Urinary bladder (tissue), 4 donors: Measurements from ENCODE around the gene ARHGAP8. TPM values are rescaled to one million over a fixed set of nuclear protein-coding genes. Genes with fewer than 3 reads are reported as not detected.

Experiments used
- DNase-seq: peaks from one replicate; pipeline ENCODE4 v3.0.0-alpha.2; 2015; ENCODE audit errors: extremely low spot score
- H3K27ac ChIP-seq: one replicate; pipeline ENCODE4 v1.5.1; 2013; ENCODE audit warnings: low read depth, mild to moderate bottlenecking, moderate library complexity
- H3K36me3 ChIP-seq: one replicate; pipeline ENCODE4 v1.6.1; 2013; ENCODE audit warnings: mild to moderate bottlenecking, moderate library complexity; ENCODE audit not compliant: insufficient read depth
- H3K4me1 ChIP-seq: one replicate; pipeline ENCODE4 v1.6.1; 2013; ENCODE audit warnings: mild to moderate bottlenecking, moderate library complexity; ENCODE audit not compliant: insufficient read depth
- H3K4me3 ChIP-seq: one replicate; pipeline ENCODE4 v1.5.1; 2013; ENCODE audit warnings: low read depth, low read length
- WGBS: extraction: QIAGEN DNeasy Blood & Tissue Kit; methylation state at CpG from one replicate; pipeline ENCODE4 v1.1.7; 2013; 5-methylcytosine and 5-hydroxymethylcytosine counted together
- polyA plus RNA-seq: library from polyadenylated mRNA; stranded (reverse); fragments of 200-250 nt; gene quantifications from one replicate; pipeline ENCODE4 v1.2.3, GENCODE V29; 2013
- total RNA-seq: library from RNA; depleted of rRNA; stranded (reverse); fragments of >200 nt; gene quantifications from one replicate; pipeline ENCODE4 v1.2.3, GENCODE V29; 2014
- donor health status: healthy with polysubstance abuse.
- donor health status: healthy.

ARHGAP8 gene
- total RNA-seq = 2.4 TPM
- 1.6 TPM for polyA plus RNA-seq

DNA sequence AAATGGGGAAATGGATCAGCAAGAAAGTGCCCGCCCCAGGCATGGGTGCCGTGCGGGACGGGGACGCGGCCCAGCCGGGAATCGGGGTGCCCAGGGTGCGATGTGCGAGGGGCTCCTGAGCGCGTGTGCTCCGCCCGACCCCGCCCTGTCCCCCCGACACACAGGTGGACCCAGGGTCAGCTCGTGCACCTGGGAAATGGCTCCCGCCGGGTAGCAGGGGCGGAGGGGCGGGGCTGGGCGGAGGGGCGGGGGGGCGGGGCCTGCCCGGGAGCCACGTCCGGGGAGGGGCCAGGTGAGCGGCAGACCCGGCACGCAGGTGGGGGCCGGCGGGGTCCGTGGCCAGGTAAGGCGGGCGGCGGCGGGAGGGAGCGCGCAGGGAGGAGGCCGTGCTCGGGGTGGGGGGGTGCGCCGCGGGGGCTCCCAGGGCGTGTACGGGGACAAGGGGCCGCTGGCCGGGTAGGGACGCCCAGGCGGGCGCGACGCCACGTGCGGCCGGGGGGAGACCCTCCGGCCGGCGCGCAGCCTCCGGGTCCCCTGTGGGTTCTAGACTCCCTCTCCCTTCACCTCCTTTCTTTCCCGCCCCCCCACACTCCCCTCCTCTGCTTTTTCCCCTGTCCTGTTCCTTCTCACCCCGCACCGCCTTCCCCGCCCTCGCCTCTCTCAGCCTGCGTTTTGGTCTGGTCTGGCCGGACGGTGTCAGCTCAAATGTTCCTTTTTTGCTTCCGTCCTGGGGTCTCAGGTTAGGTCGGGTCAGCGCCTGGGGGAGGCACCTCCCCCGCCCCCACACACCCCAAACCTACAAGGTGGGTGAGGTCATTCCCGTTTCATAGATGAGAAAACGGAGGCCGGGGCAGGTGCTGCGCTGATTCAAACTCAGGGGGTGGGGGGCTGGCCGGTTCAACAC, at the start of gene ARHGAP8:
Gene ARHGAP8, plus strand, starts transcription at position 291 of the 904 bp plus-strand sequence. CDS start 33,953 bp downstream, outside the sequence.
- no peak for DNase-seq
- H3K27ac ChIP-seq = no peak within 1 kb of the TSS
- WGBS = 9% methylated on average over 76 of the region's 78 CpGs
- H3K4me3 ChIP-seq = peak within 1 kb of the TSS; percentile 37
- no peaks in the 10 kb centered on the region for H3K4me1 ChIP-seq
- H3K36me3 ChIP-seq = no peaks in the 10 kb centered on the region

DNA sequence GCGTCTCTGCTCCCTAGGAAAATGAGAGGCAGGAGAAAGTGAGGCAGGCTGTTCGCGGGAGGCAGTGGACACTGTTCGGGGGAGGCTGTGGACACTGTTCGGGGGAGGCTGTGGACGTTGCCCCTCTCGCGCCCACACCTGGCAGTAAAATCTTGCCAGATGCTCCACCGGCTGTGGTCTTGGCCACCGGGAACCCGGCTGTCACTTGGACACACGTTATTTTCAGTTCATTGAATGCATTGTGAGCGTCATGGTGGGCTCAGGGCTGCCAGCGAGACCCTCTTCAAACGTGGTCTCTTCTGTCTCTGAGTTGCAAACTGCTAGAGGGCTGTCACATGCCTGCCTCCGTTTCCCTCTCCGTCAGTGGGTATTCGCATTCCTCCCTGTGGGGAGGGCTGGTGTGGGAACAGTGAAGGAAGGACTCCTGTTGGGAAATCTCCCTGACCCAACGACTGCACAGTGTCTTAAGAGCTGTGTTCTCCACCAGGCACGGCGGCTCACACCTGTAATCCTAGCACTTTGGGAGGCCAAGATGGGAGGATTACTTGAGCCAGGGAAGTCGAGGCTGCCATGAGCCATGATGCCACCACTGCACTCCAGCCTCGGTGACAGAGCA, 49.0 kb upstream of the ARHGAP8 start:
- WGBS = 53% methylated on average over 23 of the region's 23 CpGs
- no peak for DNase-seq
- H3K36me3 ChIP-seq = no peaks in the 10 kb centered on the region
- H3K27ac ChIP-seq = no peak overlapping the region
- no peaks in the 10 kb centered on the region for H3K4me1 ChIP-seq
- peak overlapping the region; percentile 68 for H3K4me3 ChIP-seq

- no peaks in the 10 kb centered on the region for H3K36me3 ChIP-seq
- WGBS = 95% methylated on average over 16 of the region's 16 CpGs
- no peak for DNase-seq
- H3K4me1 ChIP-seq = no peaks in the 10 kb centered on the region
- H3K27ac ChIP-seq = no peak overlapping the region
- no peak overlapping the region for H3K4me3 ChIP-seq
These were observed 48.0 kb upstream of the ARHGAP8 start for GRCh38 chr22:44704159-44705021.

GRCh38 chr22:44705022-44705297, 47.4 kb upstream of the ARHGAP8 start:
- DNase-seq = no peak
- H3K4me3 ChIP-seq = no peak overlapping the region
- no peak overlapping the region for H3K27ac ChIP-seq
- no peaks in the 10 kb centered on the region for H3K4me1 ChIP-seq
- no peaks in the 10 kb centered on the region for H3K36me3 ChIP-seq
- 94% methylated on average over 4 of the region's 4 CpGs for WGBS

DNA sequence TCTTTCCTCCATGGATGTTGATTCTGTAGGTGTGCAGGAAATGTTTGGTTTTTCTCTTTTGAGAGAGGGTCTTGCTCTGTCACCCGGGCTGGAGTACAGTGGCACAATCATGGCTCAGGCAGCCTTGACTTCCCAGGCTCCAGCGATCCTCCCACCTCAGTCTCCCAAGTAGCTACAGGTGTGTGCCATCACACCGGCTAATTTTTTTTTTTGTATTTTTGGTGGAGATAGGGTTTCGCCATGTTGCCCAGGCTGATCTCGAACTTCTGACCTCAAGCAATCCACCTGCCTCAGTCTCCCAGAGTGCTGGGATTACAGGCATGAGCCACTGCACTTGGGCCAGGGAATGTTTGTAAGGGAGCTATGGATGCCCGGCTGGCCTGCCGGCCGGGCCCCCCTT, 45.9 kb upstream of the ARHGAP8 start:
- H3K36me3 ChIP-seq = no peaks in the 10 kb centered on the region
- H3K4me3 ChIP-seq = no peak overlapping the region
- 78% methylated on average over 8 of the region's 8 CpGs for WGBS
- no peaks in the 10 kb centered on the region for H3K4me1 ChIP-seq
- no peak for DNase-seq
- H3K27ac ChIP-seq = no peak overlapping the region

DNA sequence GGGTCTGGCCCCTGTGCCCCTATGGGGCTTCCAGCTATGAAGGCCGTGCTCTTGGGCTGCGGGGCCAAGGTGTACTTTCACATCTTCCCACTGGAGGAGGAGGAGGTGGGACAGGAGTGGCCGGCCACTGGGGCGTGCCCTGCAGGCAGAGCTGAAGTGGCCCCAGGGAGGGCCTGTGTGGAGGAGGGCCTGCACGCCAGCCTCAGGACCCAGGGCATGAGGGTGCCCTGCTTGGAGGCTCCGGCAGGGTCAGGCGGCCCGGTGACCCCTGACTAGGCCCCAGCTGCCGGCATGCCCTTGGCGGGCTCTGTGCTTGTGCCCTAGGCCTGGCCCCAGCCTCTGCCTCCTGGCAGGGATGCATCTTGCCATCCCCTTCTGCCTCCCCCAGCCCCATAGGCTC, 45.2 kb upstream of the ARHGAP8 start:
- DNase-seq = no peak
- WGBS = 93% methylated on average over 10 of the region's 10 CpGs
- Histone ChIP-seq H3K4me3 (no peak overlapping the region), H3K36me3 (no peaks in the 10 kb centered on the region), H3K4me1 (no peaks in the 10 kb centered on the region), H3K27ac (no peak overlapping the region)

DNA sequence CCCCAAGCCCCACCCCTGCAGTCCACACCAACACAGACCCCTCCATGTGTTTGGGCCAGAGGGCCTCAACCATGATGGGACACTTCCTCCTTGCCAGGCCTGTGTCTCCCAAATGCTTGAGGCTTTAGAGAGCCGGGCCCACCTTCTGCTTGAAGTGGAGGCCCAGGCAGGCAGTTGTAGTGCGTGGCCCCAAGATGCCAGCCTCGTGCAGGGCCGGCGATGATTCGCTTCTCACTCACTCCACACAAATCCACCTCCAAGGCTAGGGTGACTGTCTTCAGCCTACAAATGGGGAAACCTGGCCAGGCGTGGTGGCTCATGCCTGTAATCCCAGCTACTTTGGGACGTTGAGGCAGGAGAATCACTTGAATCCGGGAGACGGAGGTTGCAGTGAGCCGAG, 44.6 kb upstream of the ARHGAP8 start:
- H3K4me3 ChIP-seq = no peak overlapping the region
- DNase-seq = no peak
- WGBS = 93% methylated on average over 11 of the region's 11 CpGs
- no peak overlapping the region for H3K27ac ChIP-seq
- H3K36me3 ChIP-seq = no peaks in the 10 kb centered on the region
- H3K4me1 ChIP-seq = no peaks in the 10 kb centered on the region

DNA sequence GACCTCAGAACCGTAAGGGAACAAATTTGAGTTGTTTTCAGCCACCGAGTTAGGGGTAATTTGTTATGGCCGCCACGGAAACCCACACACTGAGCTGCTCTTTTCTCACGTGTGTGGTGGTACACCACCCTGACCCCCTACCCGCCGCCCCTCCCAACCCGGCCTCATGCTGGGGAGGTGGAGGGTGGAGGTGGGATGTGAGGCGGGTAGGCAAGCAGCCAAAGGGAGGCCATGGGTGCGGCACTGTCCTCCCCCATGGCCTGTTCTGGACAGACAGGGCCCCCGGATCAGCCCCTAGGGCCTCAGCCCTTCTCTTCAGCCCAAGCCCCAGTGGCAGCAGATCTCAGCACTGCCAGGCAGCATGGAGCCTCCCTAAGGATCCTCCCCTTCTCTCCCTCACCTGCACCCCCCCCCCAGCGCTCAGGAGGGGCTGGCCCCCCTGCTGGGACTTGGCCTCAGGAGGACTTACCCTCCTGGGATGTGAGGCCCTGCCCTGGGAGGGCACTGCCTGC, 42.4 kb upstream of the ARHGAP8 start:
- H3K36me3 ChIP-seq = no peaks in the 10 kb centered on the region
- no peak overlapping the region for H3K27ac ChIP-seq
- no peak for DNase-seq
- no peak overlapping the region for H3K4me3 ChIP-seq
- 80% methylated on average over 12 of the region's 12 CpGs for WGBS
- H3K4me1 ChIP-seq = no peaks in the 10 kb centered on the region

GRCh38 chr22:44710474-44711240, 41.7 kb upstream of the ARHGAP8 start:
- Histone ChIP-seq H3K36me3 (no peaks in the 10 kb centered on the region), H3K4me3 (no peak overlapping the region), H3K27ac (no peak overlapping the region), H3K4me1 (no peaks in the 10 kb centered on the region)
- DNase-seq = no peak
- WGBS = 78% methylated on average over 23 of the region's 23 CpGs

DNA sequence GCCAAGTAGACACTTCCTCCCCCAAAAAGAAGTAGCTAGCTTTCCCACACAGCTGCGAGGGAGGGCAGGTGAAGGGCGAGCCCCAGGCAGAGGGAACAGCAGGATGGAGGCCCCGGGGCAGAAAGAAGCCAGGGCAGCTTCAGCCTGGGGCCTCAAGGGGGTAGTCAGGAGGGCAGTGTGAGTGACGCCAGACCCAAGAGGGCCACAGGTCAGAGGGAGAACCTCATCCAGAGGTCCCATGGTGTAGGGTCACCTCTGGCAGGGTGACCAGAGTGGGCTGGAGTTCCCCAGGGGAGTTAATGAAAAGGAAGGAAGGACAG, 41.2 kb upstream of the ARHGAP8 start:
- DNase-seq = no peak
- 71% methylated on average over 4 of the region's 4 CpGs for WGBS
- Histone ChIP-seq H3K36me3 (no peaks in the 10 kb centered on the region), H3K4me1 (no peaks in the 10 kb centered on the region), H3K27ac (no peak overlapping the region), H3K4me3 (no peak overlapping the region)

- no peak for DNase-seq
- no peaks in the 10 kb centered on the region for H3K36me3 ChIP-seq
- 84% methylated on average over 23 of the region's 23 CpGs for WGBS
- no peak overlapping the region for H3K27ac ChIP-seq
- no peak overlapping the region for H3K4me3 ChIP-seq
- H3K4me1 ChIP-seq = no peaks in the 10 kb centered on the region
These were observed 40.5 kb upstream of the ARHGAP8 start for GRCh38 chr22:44711690-44712555.

DNA sequence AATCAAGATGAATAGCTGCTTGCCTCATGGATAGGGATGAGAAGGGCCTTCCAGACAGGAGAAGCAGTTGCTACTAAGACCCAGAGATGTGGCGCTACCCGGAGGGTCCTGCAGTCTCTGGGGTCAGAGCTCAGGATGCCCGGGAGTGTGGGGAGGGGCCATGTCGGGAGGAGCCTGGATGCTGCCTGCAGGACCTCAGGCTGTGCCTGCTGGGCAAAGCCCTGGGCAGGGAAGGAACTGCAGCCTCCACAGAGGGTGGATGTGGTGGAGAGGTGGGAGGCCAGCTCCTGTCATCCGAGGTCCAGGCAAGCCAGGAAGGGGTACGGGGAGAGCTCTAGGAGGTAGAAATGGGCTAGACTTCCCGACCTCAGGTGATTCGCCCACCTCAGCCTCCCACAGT, 39.4 kb upstream of the ARHGAP8 start:
- Histone ChIP-seq H3K4me1 (no peaks in the 10 kb centered on the region), H3K27ac (no peak overlapping the region), H3K36me3 (no peaks in the 10 kb centered on the region), H3K4me3 (no peak overlapping the region)
- 96% methylated on average over 8 of the region's 8 CpGs for WGBS
- DNase-seq = no peak
